Measurements from ENCODE around the gene IGSF3.

DNA sequence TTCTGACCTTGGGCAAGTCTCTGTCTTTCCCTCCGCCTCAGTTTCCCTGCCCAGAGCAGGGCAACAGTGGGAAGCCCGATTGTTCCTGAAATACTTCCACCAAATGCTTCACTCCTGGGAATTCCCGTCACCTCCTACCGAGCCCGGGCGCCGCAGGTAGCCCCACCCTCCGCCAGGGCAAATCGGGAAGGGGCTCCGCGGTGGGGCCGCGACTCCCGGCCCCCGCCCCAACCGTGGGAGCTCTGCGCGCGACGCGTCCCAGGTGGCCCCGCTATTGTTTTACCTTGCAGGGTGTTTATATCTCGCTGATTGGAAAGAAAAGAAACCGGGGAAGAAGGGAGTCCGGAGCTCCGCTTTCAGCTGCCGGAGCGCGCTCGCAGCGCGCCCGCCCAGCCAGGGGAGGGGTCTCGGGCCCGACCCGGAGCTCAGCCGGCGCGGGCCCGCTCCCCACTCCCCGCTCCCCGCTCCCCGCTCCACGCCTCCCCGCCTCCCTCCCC is 407 bp downstream of the IGSF3 start:
- TF ChIP-seq, protein P1, sequence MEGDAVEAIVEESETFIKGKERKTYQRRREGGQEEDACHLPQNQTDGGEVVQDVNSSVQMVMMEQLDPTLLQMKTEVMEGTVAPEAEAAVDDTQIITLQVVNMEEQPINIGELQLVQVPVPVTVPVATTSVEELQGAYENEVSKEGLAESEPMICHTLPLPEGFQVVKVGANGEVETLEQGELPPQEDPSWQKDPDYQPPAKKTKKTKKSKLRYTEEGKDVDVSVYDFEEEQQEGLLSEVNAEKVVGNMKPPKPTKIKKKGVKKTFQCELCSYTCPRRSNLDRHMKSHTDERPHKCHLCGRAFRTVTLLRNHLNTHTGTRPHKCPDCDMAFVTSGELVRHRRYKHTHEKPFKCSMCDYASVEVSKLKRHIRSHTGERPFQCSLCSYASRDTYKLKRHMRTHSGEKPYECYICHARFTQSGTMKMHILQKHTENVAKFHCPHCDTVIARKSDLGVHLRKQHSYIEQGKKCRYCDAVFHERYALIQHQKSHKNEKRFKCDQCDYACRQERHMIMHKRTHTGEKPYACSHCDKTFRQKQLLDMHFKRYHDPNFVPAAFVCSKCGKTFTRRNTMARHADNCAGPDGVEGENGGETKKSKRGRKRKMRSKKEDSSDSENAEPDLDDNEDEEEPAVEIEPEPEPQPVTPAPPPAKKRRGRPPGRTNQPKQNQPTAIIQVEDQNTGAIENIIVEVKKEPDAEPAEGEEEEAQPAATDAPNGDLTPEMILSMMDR (conservative IDR thresholded peaks at IDR 0.05 in 1 of 2, IDR thresholded peaks at IDR 0.05 in 1 of 2; ENCODE audit: low read depth in 1 of 2, low read length in 2 of 2): no peak
- TF ChIP-seq EZH2 (IDR thresholded peaks at IDR 0.05; ENCODE audit: low read length, missing control alignments): peak; percentile 39
